Nucleus accumbens (tissue), 56 donors: ENCODE data around the gene RAI2.

Experiments used
- DNase-seq, 56 donors: peaks; one replicate each; lab custom pipeline; 2025; lab: John Stamatoyannopoulos, UW

The RAI2 gene

GRCh38 chrX:17860811-17861488 lies at the start of gene RAI2:
Gene RAI2, minus strand, starts transcription at chrX:17861298. Its CDS starts 59,288 bp downstream, at chrX:17802010.
- DNase-seq = peak in 15 of 56 donors; percentile 0 to 61 (median 4)

GRCh38 chrX:17888421-17888820 lies 27.3 kb upstream of the RAI2 start:
- no peak for DNase-seq

- DNase-seq = no peak
These were observed 21.6 kb upstream of the RAI2 start for GRCh38 chrX:17882680-17883079.

- DNase-seq = no peak
These were observed 17.1 kb upstream of the RAI2 start for GRCh38 chrX:17878028-17878670.

- no peak for DNase-seq
These were observed 15.0 kb upstream of the RAI2 start for GRCh38 chrX:17876135-17876534.

- DNase-seq = no peak
These were observed 8.5 kb upstream of the RAI2 start for GRCh38 chrX:17869580-17869979.

GRCh38 chrX:17861489-17862011 lies 452 bp upstream of the RAI2 start:
- peak in 1 of 56 donors; percentile 32 for DNase-seq

- DNase-seq = peak in 8 of 56 donors; percentile 1 to 26 (median 5)
These were observed 818 bp downstream of the RAI2 start for GRCh38 chrX:17860179-17860780.

GRCh38 chrX:17859609-17860178 lies 1.4 kb downstream of the RAI2 start:
- DNase-seq = peak in 5 of 56 donors; percentile 1 to 26 (median 7)

GRCh38 chrX:17854531-17854930 lies 6.6 kb downstream of the RAI2 start:
- peak in 1 of 56 donors; percentile 1 for DNase-seq

GRCh38 chrX:17854069-17854468 lies 7.0 kb downstream of the RAI2 start:
- no peak for DNase-seq

GRCh38 chrX:17851874-17852273 lies 9.2 kb downstream of the RAI2 start:
- no peak for DNase-seq

- no peak for DNase-seq
These were observed 12.4 kb downstream of the RAI2 start for GRCh38 chrX:17848545-17849265.

GRCh38 chrX:17846045-17846444 lies 15.1 kb downstream of the RAI2 start:
- no peak for DNase-seq

GRCh38 chrX:17844236-17844635 lies 16.9 kb downstream of the RAI2 start:
- no peak for DNase-seq

- DNase-seq = no peak
These were observed 18.2 kb downstream of the RAI2 start for GRCh38 chrX:17842769-17843525.

- DNase-seq = no peak
These were observed 21.8 kb downstream of the RAI2 start for GRCh38 chrX:17839269-17839668.

GRCh38 chrX:17836830-17837229 lies 24.3 kb downstream of the RAI2 start:
- DNase-seq = no peak

- DNase-seq = no peak
These were observed 27.1 kb downstream of the RAI2 start for GRCh38 chrX:17833954-17834353.

- no peak for DNase-seq
These were observed 29.8 kb downstream of the RAI2 start for GRCh38 chrX:17831255-17831654.
